K562 (cell line): ENCODE results near the gene BSCL2. TPM values are rescaled to one million over a fixed set of nuclear protein-coding genes. Genes with fewer than 3 reads are reported as not detected.

Source experiments
- EWSR1 ChIP-seq: fragments of 450-650 bp; IDR thresholded peaks from 2 replicates; pipeline ENCODE4 v1.6.1; 2018; ENCODE audit warnings: borderline replicate concordance, mild to moderate bottlenecking, low read depth, moderate library complexity; ENCODE audit not compliant: partially characterized antibody
- FOXP4 ChIP-seq: sonication (generic); formaldehyde crosslinking; IDR thresholded peaks from 2 replicates; pipeline ENCODE4 v1.8.0; 2022; ENCODE audit warnings: mild to moderate bottlenecking, missing genetic modification reagents, borderline replicate concordance
- HDAC8 ChIP-seq: fragments of 450-650 bp; IDR thresholded peaks from 2 replicates; pipeline ENCODE4 v1.6.1; 2016; ENCODE audit warnings: mild to moderate bottlenecking, missing genetic modification characterization, moderate library complexity, missing compliant biosample characterization
- MXD1 ChIP-seq: fragments of 250-450 bp; sonication (Bioruptor Pico); IDR thresholded peaks from 2 replicates; pipeline ENCODE4 v1.8.0; 2021; ENCODE audit warnings: borderline replicate concordance, mild to moderate bottlenecking, moderate library complexity; ENCODE audit not compliant: poor library complexity, severe bottlenecking
- PKNOX1 ChIP-seq: fragments of 450-650 bp; IDR thresholded peaks from 2 replicates; pipeline ENCODE4 v1.6.1; 2016
- PML ChIP-seq: IDR thresholded peaks from 2 replicates; pipeline ENCODE4 v1.6.1; 2012; ENCODE audit warnings: low read length, inconsistent platforms
- POU5F1 ChIP-seq: fragments of 150-350 bp; IDR thresholded peaks from 2 replicates; pipeline ENCODE4 v1.6.1; 2014; ENCODE audit warnings: borderline replicate concordance, low read length, low read depth, mild to moderate bottlenecking; ENCODE audit not compliant: partially characterized antibody
- TAL1 ChIP-seq: fragments of 450-650 bp; IDR thresholded peaks from 2 replicates; pipeline ENCODE4 v1.6.1; 2016; ENCODE audit warnings: mild to moderate bottlenecking
- ZFX ChIP-seq: sonication (generic); formaldehyde crosslinking; IDR thresholded peaks from 2 replicates; pipeline ENCODE4 v1.8.0; 2022; ENCODE audit warnings: mild to moderate bottlenecking, missing genetic modification reagents, moderate library complexity
- ZNF143 ChIP-seq: sonication (generic); formaldehyde crosslinking; IDR thresholded peaks from 2 replicates; pipeline ENCODE4 v1.9.0; 2022; ENCODE audit warnings: mild to moderate bottlenecking, missing genetic modification reagents
- ZNF282 ChIP-seq: sonication (generic); formaldehyde crosslinking; IDR thresholded peaks from 2 replicates; pipeline ENCODE4 v1.8.1; 2023; ENCODE audit warnings: missing genetic modification reagents
- ZNF408 ChIP-seq: fragments of 250-450 bp; sonication (Bioruptor Pico); IDR thresholded peaks from 2 replicates; pipeline ENCODE4 v1.4.0; 2020; ENCODE audit warnings: low read depth, mild to moderate bottlenecking, moderate library complexity
- ZNF609 ChIP-seq: sonication (generic); formaldehyde crosslinking; IDR thresholded peaks from 2 replicates; pipeline ENCODE4 v1.8.1; 2023; ENCODE audit warnings: missing genetic modification reagents, mild to moderate bottlenecking, borderline replicate concordance
- polyA plus RNA-seq, 8 experiments: library from polyadenylated mRNA; depleted of rRNA in 4 of 8; stranded (reverse) in 5 of 8; unstranded in 3 of 8; fragments of >200 nt; fragmentation: Nextera tagmentation in 2 of 8; fragmentation: Illumina TruSeq in 1 of 8; extraction: Ambion mirVana in 2 of 8; extraction: Trizol in 1 of 8; gene quantifications; 2 replicates each; pipeline versions ENCODE4 v1.2.1 to v1.2.3, GENCODE V29; 2011 to 2014; ENCODE audit warnings: inconsistent platforms in 1 of 8, missing spikeins in 1 of 8
- total RNA-seq, 7 experiments: library from RNA; depleted of rRNA in 6 of 7; stranded (reverse); fragments of >200 nt in 6 of 7; fragmentation: Illumina TruSeq in 2 of 7; extraction: Trizol in 2 of 7; gene quantifications; 2 replicates each; pipeline versions ENCODE4 v1.2.1 to v1.2.3, GENCODE V29; 2011 to 2021; ENCODE audit warnings: low replicate concordance in 1 of 7
- TF ChIP-seq, protein P1 (sequence below), 2 experiments: fragments of 450-650 bp; conservative IDR thresholded peaks; 2 replicates each; pipeline ENCODE4 v1.6.1; 2017; ENCODE audit warnings: mild to moderate bottlenecking in 2 of 2, moderate library complexity in 2 of 2

The BSCL2 gene
- total and polyA plus RNA-seq, 9 of the 15 experiments (the other 6 are each of a cell fraction or from before 2014, with no cell fraction given) = 18.9 to 51.7 (median 35.2) TPM

DNA sequence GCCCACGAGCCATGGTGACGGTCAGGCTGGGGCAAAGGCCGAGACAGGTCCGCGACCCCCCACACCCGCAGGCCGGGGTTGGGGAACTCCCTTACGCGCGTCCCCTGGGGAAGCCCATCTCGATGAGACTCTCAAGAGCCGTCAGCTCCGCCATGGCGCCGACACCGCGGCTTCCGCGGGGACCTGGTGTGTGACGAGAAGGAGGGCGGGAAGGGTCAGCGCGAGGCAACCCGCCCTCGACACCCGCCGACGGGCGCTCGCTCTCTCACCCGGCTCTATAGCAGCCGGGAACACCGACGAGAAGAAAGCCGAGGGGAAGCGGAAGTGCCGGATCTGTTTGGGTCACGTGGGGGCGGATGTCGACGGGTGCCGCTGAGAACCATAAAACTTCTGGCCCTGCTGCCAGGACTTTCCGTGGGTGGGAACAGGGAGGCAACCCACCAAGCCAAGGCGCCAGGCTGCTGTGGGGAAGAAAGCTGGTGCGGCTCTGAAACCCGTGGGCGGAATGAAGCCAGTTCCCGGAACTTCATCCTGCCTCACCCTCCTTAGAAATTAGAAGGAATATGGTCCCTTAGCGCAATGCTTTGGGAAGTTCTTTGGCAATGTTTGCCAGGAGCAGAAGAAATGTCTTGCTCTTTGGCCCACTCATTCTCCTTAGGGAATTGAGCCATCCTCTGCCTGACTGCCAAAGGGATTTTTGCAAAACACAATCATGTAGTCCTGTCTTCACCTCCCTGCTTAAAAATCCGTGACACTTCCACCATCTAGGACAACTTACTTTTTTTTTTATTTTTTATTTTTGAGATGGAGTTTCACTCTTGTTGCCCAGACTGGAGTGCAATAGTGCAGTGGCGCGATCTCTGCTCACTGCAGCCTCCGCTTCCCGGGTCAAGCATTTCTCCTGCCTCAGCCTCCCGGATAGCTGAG is 28.2 kb downstream of the BSCL2 start, which contains the start of gene UBXN1 (continued):
- TF ChIP-seq TAL1 (no peak), ZFX (CRISPR knock-in tag) (peak; percentile 63), ZNF282 (CRISPR knock-in tag) (no peak), ZNF609 (CRISPR knock-in tag) (no peak), PML (peak; percentile 54; the same call in 1 of the 2 replicates), MXD1 (CRISPR knock-in tag) (no peak), PKNOX1 (no peak), POU5F1 (peak; percentile 91), ZNF408 (CRISPR knock-in tag) (no peak), ZNF143 (CRISPR knock-in tag) (no peak), FOXP4 (CRISPR knock-in tag) (no peak), HDAC8 (no peak), EWSR1 (no peak)
- TF ChIP-seq, protein P1, sequence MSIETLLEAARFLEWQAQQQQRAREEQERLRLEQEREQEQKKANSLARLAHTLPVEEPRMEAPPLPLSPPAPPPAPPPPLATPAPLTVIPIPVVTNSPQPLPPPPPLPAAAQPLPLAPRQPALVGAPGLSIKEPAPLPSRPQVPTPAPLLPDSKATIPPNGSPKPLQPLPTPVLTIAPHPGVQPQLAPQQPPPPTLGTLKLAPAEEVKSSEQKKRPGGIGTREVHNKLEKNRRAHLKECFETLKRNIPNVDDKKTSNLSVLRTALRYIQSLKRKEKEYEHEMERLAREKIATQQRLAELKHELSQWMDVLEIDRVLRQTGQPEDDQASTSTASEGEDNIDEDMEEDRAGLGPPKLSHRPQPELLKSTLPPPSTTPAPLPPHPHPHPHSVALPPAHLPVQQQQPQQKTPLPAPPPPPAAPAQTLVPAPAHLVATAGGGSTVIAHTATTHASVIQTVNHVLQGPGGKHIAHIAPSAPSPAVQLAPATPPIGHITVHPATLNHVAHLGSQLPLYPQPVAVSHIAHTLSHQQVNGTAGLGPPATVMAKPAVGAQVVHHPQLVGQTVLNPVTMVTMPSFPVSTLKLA (conservative IDR thresholded peaks at IDR 0.05) = peak; percentile 80 to 91
